Ovary (tissue), 9 donors: ENCODE data around the gene KCNJ12. TPM values are rescaled to one million over a fixed set of nuclear protein-coding genes. Genes with fewer than 3 reads are reported as not detected.
A peak's percentile ranks its signal among the peaks of the same experiment; 100 is the strongest.
"Not testable (repeated sequence)": the region's sequence is repeated elsewhere in the genome, so short reads cannot be mapped to it uniquely, and the experiment has no call there.

Experiments used
- DNase-seq, 5 donors: peaks; one replicate each; pipeline ENCODE4 v3.0.0-alpha.2; 2019 to 2020
- H3K27ac ChIP-seq, 2 donors: fragments of 200-600 bp; one replicate each; pipeline versions ENCODE4 v1.5.1 to v1.8.0; 2019 to 2022
- H3K27me3 ChIP-seq: fragments of 200-600 bp; one replicate; pipeline ENCODE4 v1.8.0; 2022
- H3K36me3 ChIP-seq: fragments of 200-600 bp; sonication (generic); one replicate; pipeline ENCODE4 v1.5.1; 2019
- H3K4me1 ChIP-seq: one replicate; pipeline ENCODE4 v1.8.1; 2013; ENCODE audit warnings: mild to moderate bottlenecking, moderate library complexity; ENCODE audit not compliant: insufficient read depth
- H3K4me3 ChIP-seq: fragments of 200-600 bp; sonication (generic); one replicate; pipeline ENCODE4 v1.5.1; 2017
- H3K9me3 ChIP-seq, 2 donors: fragments of 200-600 bp in 1 of 2; sonication (generic) in 1 of 2; one replicate each; pipeline versions ENCODE4 v1.5.1 to v1.8.1; 2013 to 2019; ENCODE audit warnings: mild to moderate bottlenecking in 1 of 2, moderate library complexity in 1 of 2
- EP300 ChIP-seq: sonication (generic); formaldehyde crosslinking; IDR thresholded peaks from one replicate; pipeline ENCODE4 v1.6.1; 2017; ENCODE audit warnings: antibody characterized with exemption
- POLR2A ChIP-seq: fragments of 450-650 bp; IDR thresholded peaks from one replicate; pipeline ENCODE4 v1.6.1; 2017; ENCODE audit warnings: antibody characterized with exemption, mild to moderate bottlenecking, moderate library complexity
- WGBS, 3 donors: extraction: QIAGEN DNeasy Blood & Tissue Kit in 1 of 3; methylation state at CpG; one replicate each; pipeline versions ENCODE4 v1.1.5 to v1.1.7; 2013 to 2017; 5-methylcytosine and 5-hydroxymethylcytosine counted together
- intact Hi-C, 4 donors: fragments of 100-400 bp; cut with DNase I; formaldehyde crosslinking; loops; one replicate each; pipeline versions ENCODE4 v1.11.0 to v1.15.1; 2022 to 2023
- polyA plus RNA-seq, 2 donors: library from polyadenylated mRNA; stranded (reverse); fragments of 200-250 nt in 1 of 2; fragments of 350-450 nt in 1 of 2; fragmentation: Illumina TruSeq in 1 of 2; extraction: RNeasy Lipid Tissue Mini Kit (QIAGEN cat#74804) in 1 of 2; gene quantifications; one replicate each; pipeline ENCODE4 v1.2.3, GENCODE V29; 2013 to 2014
- total RNA-seq, 7 donors: library from RNA; depleted of rRNA in 2 of 7; stranded (reverse); fragments of >200 nt in 2 of 7; fragmentation: NEBNext Ultra II Directional in 3 of 7; extraction: Animal tissue kit (Norgen Biotek cat#: 25700) in 3 of 7; gene quantifications; one replicate each; pipeline versions ENCODE4 v1.1.0 to v1.2.4, GENCODE V29; 2016 to 2023
- TF ChIP-seq, protein P1 (sequence below), 3 donors: fragments of 450-650 bp in 2 of 3; fragments of 200-600 bp in 1 of 3; IDR thresholded peaks; one replicate each; pipeline versions ENCODE4 v1.5.1 to v1.8.0; 2016 to 2022; ENCODE audit warnings: antibody characterized with exemption in 3 of 3, mild to moderate bottlenecking in 1 of 3
- donor health status: DM: no; HTN: no; CAD: no; lungs with moderate emphysema.
- donor health status: DM: no; HTN: no; CAD: no.
- donor health status: Bipolar disorder and iron deficiency.
- donor health status: DM: yes; HTN: yes; CAD: no.
- donor health status: DM: no; HTN: no; CAD: no.
- donor health status: DM: yes; HTN: yes; CAD: no.

KCNJ12 gene
- total and polyA plus RNA-seq, 9 donors, result 0.12 to 1.9 (median 0.46) TPM

DNA sequence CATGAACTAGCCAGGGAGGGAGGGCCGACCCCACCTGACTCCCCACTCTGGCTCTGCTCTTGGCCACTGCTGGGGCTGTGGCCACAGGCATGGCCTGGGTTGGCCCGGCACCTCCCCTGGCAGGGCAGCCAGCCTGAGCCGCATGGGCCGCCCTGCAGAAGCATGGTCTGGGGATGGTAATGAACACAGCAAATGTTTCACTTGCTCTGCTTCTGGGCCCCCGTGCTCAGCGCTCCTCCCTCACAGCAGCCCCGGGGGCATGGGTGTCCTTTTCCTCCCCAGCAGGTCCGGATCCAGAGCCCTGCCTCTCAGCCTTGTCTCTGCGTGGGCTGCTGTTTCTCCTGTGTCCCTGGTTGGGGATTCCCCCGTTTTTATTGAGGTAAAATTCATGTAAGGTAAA is 30.9 kb upstream of the KCNJ12 start:
- intact Hi-C loops, result no loop called here
- Histone ChIP-seq H3K4me1 (no peaks in the 10 kb centered on the region), H3K27me3 (no peaks in the 10 kb centered on the region), H3K27ac (no peak overlapping the region), H3K9me3 (no peaks in the 10 kb centered on the region), H3K36me3 (no peaks in the 10 kb centered on the region), H3K4me3 (no peak overlapping the region)
- no peak for TF ChIP-seq POLR2A
- TF ChIP-seq EP300, result no peak
- TF ChIP-seq, protein P1, sequence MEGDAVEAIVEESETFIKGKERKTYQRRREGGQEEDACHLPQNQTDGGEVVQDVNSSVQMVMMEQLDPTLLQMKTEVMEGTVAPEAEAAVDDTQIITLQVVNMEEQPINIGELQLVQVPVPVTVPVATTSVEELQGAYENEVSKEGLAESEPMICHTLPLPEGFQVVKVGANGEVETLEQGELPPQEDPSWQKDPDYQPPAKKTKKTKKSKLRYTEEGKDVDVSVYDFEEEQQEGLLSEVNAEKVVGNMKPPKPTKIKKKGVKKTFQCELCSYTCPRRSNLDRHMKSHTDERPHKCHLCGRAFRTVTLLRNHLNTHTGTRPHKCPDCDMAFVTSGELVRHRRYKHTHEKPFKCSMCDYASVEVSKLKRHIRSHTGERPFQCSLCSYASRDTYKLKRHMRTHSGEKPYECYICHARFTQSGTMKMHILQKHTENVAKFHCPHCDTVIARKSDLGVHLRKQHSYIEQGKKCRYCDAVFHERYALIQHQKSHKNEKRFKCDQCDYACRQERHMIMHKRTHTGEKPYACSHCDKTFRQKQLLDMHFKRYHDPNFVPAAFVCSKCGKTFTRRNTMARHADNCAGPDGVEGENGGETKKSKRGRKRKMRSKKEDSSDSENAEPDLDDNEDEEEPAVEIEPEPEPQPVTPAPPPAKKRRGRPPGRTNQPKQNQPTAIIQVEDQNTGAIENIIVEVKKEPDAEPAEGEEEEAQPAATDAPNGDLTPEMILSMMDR (IDR thresholded peaks at IDR 0.05), result no peak
- WGBS, 3 donors, result 45 to 68% (median 59%) methylated on average over 9 to 10 of the region's 10 CpGs
- peak in 2 of 5 donors; percentile 13 to 32 for DNase-seq

DNA sequence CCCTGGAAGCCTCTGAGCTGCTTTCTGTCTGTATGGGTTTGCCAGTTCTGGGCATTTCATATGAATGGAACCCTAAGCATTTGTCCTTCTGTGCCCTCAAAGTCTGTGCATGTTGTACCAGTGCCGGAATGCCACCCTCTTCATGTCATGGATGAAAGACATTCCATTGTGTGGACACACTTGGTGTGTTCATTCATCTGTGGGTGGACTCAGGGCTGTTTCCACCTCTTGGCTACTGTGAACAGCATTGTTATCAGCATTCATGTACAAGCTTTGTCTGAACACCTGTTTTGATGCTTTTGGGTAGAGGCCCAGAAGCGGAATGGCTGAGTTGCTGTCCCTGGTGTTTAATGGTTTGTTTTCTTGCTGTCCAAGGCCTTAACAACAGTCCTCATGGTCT is 30.1 kb upstream of the KCNJ12 start:
- H3K27ac ChIP-seq, H3K36me3 ChIP-seq, H3K27me3 ChIP-seq, H3K4me3 ChIP-seq, H3K4me1 ChIP-seq, intact Hi-C loops, H3K9me3 ChIP-seq, DNase-seq: not testable (repeated sequence)
- WGBS, 3 donors, result no CpG with 5 or more reads among the region's 2 CpGs

DNA sequence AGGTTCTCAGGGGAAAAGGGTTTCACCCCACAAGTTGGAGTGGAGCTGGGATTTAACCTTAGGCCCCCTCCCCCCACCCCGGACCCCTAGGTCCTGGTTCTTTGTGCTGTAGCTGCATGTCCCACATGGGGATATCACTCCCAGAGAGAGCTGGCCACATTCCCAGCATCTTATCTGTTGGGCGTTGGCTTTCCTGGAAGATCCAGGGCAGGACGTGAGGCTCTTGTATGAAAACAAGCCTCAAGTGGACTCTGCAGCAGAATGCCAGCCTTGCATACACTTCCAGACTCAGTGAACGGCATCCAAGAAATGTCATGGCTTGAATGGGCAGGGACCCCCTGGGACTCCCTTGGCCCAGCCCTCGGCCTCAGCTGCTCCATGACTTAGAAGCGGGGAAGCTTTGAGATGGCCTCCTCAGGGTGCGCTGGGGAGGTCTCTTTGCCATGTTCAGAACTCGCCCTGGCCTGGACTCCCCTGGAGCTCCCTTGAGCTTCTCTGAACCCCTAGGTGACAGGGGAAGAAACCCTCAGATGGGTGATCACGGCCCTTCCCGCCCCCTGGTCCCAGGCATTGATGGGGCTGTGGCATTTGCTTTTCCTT is 29.4 kb upstream of the KCNJ12 start:
- H3K4me3 ChIP-seq, H3K9me3 ChIP-seq, H3K27ac ChIP-seq, intact Hi-C loops, H3K4me1 ChIP-seq, H3K27me3 ChIP-seq, H3K36me3 ChIP-seq: not testable (repeated sequence)
- DNase-seq, result peak in 4 of 5 donors; percentile 55 to 78 (median 68)
- WGBS, 3 donors, result 40 to 67% (median 56%) methylated on average over 3 to 10 of the region's 10 CpGs

DNA sequence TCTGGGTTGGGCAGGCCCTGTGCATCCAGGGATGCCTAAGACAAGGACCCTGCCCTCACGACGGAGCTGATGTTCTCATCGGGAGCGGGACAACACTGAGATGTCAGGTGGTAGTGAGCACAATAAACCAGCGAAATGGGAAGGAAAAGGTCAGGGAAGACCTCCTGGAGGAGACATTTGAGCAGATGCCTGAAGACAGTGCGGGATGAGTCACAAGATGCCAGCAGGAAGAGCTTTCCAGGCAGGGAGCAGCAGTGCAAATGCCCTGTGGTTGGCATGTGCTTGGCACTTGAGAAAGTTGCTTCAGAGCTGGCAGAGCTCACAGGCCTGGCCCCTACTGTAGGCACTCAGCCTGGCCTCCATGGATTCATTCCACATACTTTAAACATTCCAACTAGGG is 28.5 kb upstream of the KCNJ12 start:
- peak in 1 of 5 donors; percentile 11 for DNase-seq
- 96 to 98% (median 96%) methylated on average over 5 to 6 of the region's 6 CpGs for WGBS, 3 donors

DNA sequence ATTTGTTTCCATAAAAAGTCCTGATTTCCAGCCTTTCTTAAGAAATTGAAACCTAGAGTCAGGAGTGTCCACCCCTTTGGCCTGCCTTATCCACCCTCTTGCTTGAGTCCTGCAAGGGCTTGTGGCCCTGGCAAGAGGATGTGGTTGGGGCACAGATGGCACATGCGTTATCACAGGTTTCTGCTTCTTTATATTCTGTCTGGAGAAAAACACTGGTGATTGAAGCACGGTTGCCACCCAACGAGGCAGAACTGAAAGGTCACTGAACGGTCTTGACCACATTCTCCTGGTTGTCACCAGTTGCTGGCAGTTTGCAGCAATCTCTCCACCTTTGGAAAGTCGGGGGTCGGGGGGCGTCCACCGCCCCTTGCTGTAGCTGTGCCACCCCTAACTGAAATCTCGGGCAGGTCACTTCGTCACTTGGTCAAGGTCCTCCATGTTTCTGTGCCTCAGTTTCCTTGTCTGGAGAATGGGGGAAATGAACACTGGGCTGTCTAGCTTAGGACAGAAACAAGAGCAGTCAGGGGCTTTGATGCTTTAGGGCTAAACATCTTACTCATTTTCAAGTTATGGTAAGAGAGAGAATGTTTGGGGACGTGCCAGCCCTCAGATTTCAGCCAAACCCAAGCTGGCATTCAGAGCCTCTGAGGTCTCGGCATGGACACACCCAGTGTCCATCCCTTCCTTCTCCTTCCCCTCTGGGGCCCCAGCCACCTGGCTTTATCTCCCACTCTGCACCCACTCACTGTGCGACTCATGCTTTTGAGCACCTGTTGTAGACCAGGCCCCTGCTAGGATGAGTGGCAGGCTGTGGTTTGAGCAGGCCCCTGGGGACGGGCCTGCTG is 27.9 kb upstream of the KCNJ12 start:
- H3K27ac ChIP-seq, H3K9me3 ChIP-seq, H3K27me3 ChIP-seq, H3K4me1 ChIP-seq, H3K36me3 ChIP-seq, intact Hi-C loops, H3K4me3 ChIP-seq: not testable (repeated sequence)
- peak in 1 of 5 donors; percentile 25 for DNase-seq
- 79 to 88% (median 81%) methylated on average over 8 to 10 of the region's 14 CpGs for WGBS, 3 donors

More for the DNA sequence above, 28.5 kb upstream of the KCNJ12 start:
- H3K27ac ChIP-seq, intact Hi-C loops, H3K9me3 ChIP-seq, H3K36me3 ChIP-seq, H3K4me1 ChIP-seq, H3K27me3 ChIP-seq, H3K4me3 ChIP-seq: not testable (repeated sequence)

DNA sequence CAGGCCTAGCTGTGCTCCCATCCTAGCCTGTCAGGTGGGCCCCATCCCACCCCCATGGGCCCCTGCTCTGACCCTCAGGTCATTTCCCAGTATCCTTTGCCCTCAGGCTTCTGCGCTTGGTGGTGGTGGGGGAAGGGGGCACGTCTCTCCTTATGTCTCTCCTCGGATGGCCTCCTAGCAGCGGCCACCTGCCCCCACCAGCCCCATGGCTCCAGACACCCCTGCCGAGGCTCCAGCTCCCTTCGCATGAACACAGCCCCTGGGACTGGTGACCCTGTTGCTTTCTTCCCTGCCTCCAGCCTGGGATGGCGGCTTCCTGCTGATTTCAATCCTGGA is 27.3 kb upstream of the KCNJ12 start:
- intact Hi-C loops, H3K4me3 ChIP-seq, H3K27me3 ChIP-seq, DNase-seq, H3K36me3 ChIP-seq, H3K9me3 ChIP-seq, H3K27ac ChIP-seq, H3K4me1 ChIP-seq: not testable (repeated sequence)
- WGBS, 3 donors, result 71 to 84% (median 75%) methylated on average over 5 of the region's 7 CpGs

DNA sequence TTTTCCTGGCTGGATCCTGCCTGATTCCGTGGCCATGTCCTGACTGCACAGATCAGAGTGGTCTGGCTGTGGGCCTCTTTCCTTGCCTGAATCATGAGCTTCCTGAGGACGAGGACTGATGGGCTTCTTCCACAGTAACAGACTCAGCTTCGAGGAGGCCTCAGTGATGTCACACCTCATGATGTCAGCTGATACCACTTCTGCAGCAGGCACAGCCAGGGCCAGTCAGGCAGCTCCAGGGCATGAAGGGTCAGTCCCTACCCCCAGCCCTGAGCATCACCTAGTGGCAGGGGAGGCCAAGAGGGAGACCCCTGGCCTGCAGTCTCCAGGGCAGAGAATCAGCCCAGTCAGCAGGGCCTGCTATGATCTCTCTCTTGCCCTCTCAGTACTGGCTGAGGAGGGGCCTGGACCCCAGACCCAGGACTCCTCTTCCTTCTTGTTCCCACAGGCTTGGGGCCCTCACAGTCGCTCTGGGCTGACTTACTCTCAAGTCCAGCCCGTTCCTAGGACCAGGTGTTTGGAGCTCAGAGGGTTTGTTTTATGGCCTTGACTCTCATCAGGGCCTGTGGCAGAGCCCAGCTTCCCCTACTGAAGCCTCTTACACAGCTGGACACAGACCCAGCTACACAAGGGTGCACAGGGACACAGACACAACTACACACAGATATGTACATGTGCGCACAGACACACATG is 26.7 kb upstream of the KCNJ12 start:
- H3K9me3 ChIP-seq, H3K4me1 ChIP-seq, H3K4me3 ChIP-seq, H3K27ac ChIP-seq, intact Hi-C loops, H3K36me3 ChIP-seq, H3K27me3 ChIP-seq: not testable (repeated sequence)
- 52 to 62% (median 61%) methylated on average over 4 to 6 of the region's 6 CpGs for WGBS, 3 donors
- peak in 2 of 5 donors; percentile 1 to 19 for DNase-seq

DNA sequence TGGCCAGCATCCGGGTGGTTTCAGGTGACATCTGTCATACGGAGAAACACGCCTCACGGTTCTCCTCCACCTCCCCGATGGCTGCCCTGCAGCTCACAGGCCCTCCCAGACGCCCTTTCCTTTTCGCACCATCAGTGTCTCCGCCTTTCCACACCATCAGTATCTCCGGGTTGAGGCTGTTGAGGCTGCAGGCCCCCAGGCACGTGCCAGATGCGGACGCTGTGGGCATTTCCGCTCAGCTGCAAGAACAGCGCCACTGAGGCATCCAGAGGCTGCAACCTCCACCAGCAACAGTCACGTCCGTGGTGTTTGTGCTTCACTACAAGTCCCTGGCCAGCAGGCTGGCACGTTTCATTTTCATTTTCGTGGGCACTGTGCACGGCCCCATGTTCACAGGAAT is 25.7 kb upstream of the KCNJ12 start:
- H3K4me1 ChIP-seq, H3K4me3 ChIP-seq, H3K27ac ChIP-seq, H3K36me3 ChIP-seq, H3K27me3 ChIP-seq, intact Hi-C loops, H3K9me3 ChIP-seq: not testable (repeated sequence)
- WGBS, 3 donors, result 80 to 88% (median 88%) methylated on average over 17 to 19 of the region's 19 CpGs
- DNase-seq, result peak in 2 of 5 donors; percentile 9 to 12
